ENCODE results near the gene MCHR1. TPM values are rescaled to one million over a fixed set of nuclear protein-coding genes. Genes with fewer than 3 reads are reported as not detected.
"Not testable (repeated sequence)": the region's sequence is repeated elsewhere in the genome, so short reads cannot be mapped to it uniquely, and the experiment has no call there.

The MCHR1 gene
- total and polyA plus RNA-seq, 12 donors = 0.15 to 1.5 (median 0.37) TPM; not detected in 1

DNA sequence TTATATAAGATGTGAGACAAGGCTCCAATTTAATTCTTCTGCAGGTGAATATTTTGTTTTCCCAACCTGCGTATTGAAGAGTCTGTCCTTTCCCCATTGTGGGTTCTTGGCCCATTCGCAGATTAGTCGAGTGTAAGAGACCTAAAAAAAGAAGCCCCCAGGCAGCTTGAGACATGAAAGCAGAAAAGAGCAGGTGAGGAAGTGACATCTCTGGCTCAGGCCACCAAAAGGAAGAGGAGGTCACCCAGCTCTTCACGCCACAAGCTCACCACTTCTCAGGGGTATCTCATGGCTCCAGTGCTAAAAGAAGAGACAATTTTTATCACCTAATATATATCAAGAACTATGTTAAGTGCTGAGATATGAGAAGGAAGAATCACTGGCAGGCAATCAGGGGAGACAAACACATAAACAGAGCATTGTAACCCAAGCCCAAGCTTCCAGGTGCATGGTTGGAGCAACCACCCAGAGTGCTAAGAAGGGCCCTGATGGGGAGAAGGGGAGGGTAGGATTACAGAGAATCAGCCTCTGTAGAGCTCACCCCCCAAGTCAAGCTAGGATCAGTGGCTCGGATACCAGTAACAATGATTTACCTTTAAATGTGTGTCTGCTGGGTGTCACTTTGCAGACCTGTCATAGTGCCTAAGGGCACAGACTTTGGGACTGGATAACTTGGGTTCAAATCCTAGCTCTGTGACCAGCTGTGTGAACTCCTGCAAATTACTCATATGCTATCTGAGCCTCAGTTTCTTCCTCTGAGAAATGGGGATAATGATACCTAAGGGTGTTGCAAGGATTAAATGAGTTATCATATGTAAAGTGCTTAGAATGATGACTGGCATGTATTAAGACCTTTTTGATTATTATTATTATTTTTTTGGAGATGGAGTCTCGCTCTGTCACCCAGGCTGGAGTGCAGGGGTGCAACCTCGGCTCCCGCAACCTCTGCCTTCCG lies 39.2 kb downstream of the MCHR1 start:
- Histone ChIP-seq H3K27ac (no peak overlapping the region), H3K27me3 (no peaks in the 10 kb centered on the region), H3K36me3 (no peaks in the 10 kb centered on the region), H3K4me1 (peaks cover 0 to 15% (median 9%) of the 10 kb centered on the region in 9 donors), H3K9me3 (peaks cover 0 to 6% (median 0%) of the 10 kb centered on the region in 11 donors), H3K4me3 (no peak overlapping the region)
- intact Hi-C loops (cut with DNase I) = no loop called here
- 86 to 87% methylated on average over 9 of the region's 9 CpGs for WGBS, 2 donors
- DNase-seq (no peak), ATAC-seq (no peak)
- TF ChIP-seq, protein P1, sequence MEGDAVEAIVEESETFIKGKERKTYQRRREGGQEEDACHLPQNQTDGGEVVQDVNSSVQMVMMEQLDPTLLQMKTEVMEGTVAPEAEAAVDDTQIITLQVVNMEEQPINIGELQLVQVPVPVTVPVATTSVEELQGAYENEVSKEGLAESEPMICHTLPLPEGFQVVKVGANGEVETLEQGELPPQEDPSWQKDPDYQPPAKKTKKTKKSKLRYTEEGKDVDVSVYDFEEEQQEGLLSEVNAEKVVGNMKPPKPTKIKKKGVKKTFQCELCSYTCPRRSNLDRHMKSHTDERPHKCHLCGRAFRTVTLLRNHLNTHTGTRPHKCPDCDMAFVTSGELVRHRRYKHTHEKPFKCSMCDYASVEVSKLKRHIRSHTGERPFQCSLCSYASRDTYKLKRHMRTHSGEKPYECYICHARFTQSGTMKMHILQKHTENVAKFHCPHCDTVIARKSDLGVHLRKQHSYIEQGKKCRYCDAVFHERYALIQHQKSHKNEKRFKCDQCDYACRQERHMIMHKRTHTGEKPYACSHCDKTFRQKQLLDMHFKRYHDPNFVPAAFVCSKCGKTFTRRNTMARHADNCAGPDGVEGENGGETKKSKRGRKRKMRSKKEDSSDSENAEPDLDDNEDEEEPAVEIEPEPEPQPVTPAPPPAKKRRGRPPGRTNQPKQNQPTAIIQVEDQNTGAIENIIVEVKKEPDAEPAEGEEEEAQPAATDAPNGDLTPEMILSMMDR (IDR thresholded peaks at IDR 0.05) = no peak

DNA sequence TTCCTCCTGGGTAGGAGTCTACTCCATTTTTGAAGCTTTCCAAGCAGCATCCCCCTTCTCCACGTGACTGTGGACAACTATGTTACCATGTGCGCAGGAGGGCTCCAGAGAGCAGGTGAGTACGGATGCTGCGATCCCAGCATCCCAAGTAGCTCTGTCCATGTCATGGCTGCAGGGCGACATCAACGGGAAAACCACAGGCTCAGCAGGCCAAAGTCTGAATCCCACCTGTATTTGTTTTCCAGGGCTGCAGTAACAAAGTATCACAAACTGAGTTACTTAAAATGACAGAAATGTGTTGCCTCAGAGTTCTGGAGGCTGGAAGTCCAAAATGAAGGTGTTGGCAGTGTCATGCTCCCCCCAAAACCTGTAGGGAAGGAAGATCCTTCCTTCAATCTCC lies 40.3 kb downstream of the MCHR1 start:
- no peak for ATAC-seq
- DNase-seq = no peak
- TF ChIP-seq, protein P1 (IDR thresholded peaks at IDR 0.05) = no peak

DNA sequence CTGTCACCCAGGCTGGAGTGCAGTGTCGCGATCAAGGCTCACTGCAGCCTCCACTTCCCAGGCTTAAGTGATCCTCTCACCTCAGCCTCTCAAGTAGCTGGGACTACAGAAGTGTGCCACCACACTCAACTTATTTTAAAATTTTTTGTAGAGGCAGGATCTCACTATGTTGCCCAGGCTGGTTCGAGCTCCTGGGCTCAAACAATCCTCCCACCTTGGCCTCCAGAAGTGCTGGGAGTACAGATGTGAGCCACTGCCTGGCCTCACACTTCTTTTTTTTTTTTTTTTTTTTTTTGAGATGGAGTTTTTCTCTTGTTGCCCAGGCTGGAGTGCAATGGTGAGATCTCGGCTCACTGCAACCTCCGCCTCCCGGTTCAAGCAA lies 40.9 kb downstream of the MCHR1 start:
- H3K9me3 ChIP-seq; H3K36me3 ChIP-seq; DNase-seq; ATAC-seq; H3K27ac ChIP-seq; H3K27me3 ChIP-seq; intact Hi-C loops (cut with DNase I); H3K4me3 ChIP-seq: not testable (repeated sequence)
- peaks cover 0 to 11% (median 9%) of the 10 kb centered on the region in 9 donors for H3K4me1 ChIP-seq
- WGBS, 2 donors = 92 to 97% methylated on average over 6 of the region's 6 CpGs

More for the DNA sequence above, 40.3 kb downstream of the MCHR1 start:
- WGBS, 2 donors = 91 to 95% methylated on average over 6 of the region's 6 CpGs
- H3K4me3 ChIP-seq = no peak overlapping the region
- H3K4me1 ChIP-seq = peaks cover 0 to 12% (median 9%) of the 10 kb centered on the region in 9 donors
- H3K9me3 ChIP-seq = peaks cover 0 to 6% (median 0%) of the 10 kb centered on the region in 11 donors
- no peak overlapping the region for H3K27ac ChIP-seq
- H3K36me3 ChIP-seq = no peaks in the 10 kb centered on the region
- H3K27me3 ChIP-seq = no peaks in the 10 kb centered on the region
- intact Hi-C loops (cut with DNase I) = no loop called here

GRCh38 chr22:40720538-40721256 lies 41.4 kb downstream of the MCHR1 start:
- intact Hi-C loops (cut with DNase I) = no loop called here
- no peak overlapping the region for H3K4me3 ChIP-seq
- H3K36me3 ChIP-seq = no peaks in the 10 kb centered on the region
- ATAC-seq (peak in 6 of 8 donors; percentile 19 to 66 (median 37)), DNase-seq (no peak)
- TF ChIP-seq, protein P1 (IDR thresholded peaks at IDR 0.05) = no peak
- peaks cover 0 to 6% (median 0%) of the 10 kb centered on the region in 11 donors for H3K9me3 ChIP-seq
- 52 to 54% methylated on average over 11 of the region's 11 CpGs for WGBS, 2 donors
- H3K27me3 ChIP-seq = no peaks in the 10 kb centered on the region
- H3K4me1 ChIP-seq = peaks cover 0 to 11% (median 9%) of the 10 kb centered on the region in 9 donors
- no peak overlapping the region for H3K27ac ChIP-seq

Measured in heart right ventricle (tissue), 16 donors.